Nephron progenitor cell (in vitro differentiated cells): ENCODE results near the gene AMBP.

Experiments used
- DNase-seq: peaks from one replicate; pipeline ENCODE4 v3.0.0; 2021
- H3K27ac Mint-ChIP-seq: 2 replicates; pipeline ENCODE4 v1.8.0; 2021; ENCODE audit warnings: mild to moderate bottlenecking, moderate library complexity, mixed read lengths
- H3K27me3 Mint-ChIP-seq: 2 replicates; pipeline ENCODE4 v1.8.0; 2021; ENCODE audit warnings: mild to moderate bottlenecking, low read depth, mixed read lengths; ENCODE audit not compliant: poor library complexity
- H3K36me3 Mint-ChIP-seq: 2 replicates; pipeline ENCODE4 v1.8.0; 2021; ENCODE audit warnings: low read depth, mixed read lengths
- H3K4me1 Mint-ChIP-seq: 2 replicates; pipeline ENCODE4 v1.8.0; 2021; ENCODE audit warnings: mixed read lengths
- H3K4me3 Mint-ChIP-seq: 2 replicates; pipeline ENCODE4 v1.8.0; 2021; ENCODE audit warnings: mild to moderate bottlenecking, moderate library complexity, mixed read lengths
- H3K9me3 Mint-ChIP-seq: 2 replicates; pipeline ENCODE4 v1.8.0; 2021; ENCODE audit warnings: mild to moderate bottlenecking, moderate library complexity, mixed read lengths
- CTCF ChIP-seq: fragments of 200-600 bp; sonication (generic); IDR thresholded peaks from 2 replicates; pipeline ENCODE4 v1.5.0; 2021; ENCODE audit warnings: antibody characterized with exemption

The AMBP gene

GRCh38 chr9:114114364-114114763 is 36.3 kb upstream of the AMBP start:
- no peak for DNase-seq
- H3K9me3 Mint-ChIP-seq = no peaks in the 10 kb centered on the region
- H3K36me3 Mint-ChIP-seq = no peaks in the 10 kb centered on the region
- no peak for TF ChIP-seq CTCF
- H3K4me1 Mint-ChIP-seq = peaks cover 19% of the 10 kb centered on the region
- no peak overlapping the region for H3K4me3 Mint-ChIP-seq
- H3K27me3 Mint-ChIP-seq = peaks cover 23% of the 10 kb centered on the region
- H3K27ac Mint-ChIP-seq = no peak overlapping the region

- Mint-ChIP-seq H3K36me3 (no peaks in the 10 kb centered on the region), H3K4me3 (peak overlapping the region; percentile 8), H3K27ac (no peak overlapping the region), H3K27me3 (peaks cover 21% of the 10 kb centered on the region), H3K4me1 (peaks cover 21% of the 10 kb centered on the region), H3K9me3 (no peaks in the 10 kb centered on the region)
- TF ChIP-seq CTCF = no peak
- no peak for DNase-seq
Observed at GRCh38 chr9:114112778-114113584, 34.9 kb upstream of the AMBP start.

- H3K27ac Mint-ChIP-seq = no peak overlapping the region
- TF ChIP-seq CTCF = no peak
- H3K4me1 Mint-ChIP-seq = peaks cover 15% of the 10 kb centered on the region
- peaks cover 21% of the 10 kb centered on the region for H3K27me3 Mint-ChIP-seq
- no peaks in the 10 kb centered on the region for H3K36me3 Mint-ChIP-seq
- no peaks in the 10 kb centered on the region for H3K9me3 Mint-ChIP-seq
- no peak overlapping the region for H3K4me3 Mint-ChIP-seq
- DNase-seq = no peak
Observed at GRCh38 chr9:114112325-114112724, 34.2 kb upstream of the AMBP start.

GRCh38 chr9:114110180-114110579 is 32.1 kb upstream of the AMBP start:
- no peak for DNase-seq
- H3K36me3 Mint-ChIP-seq = no peaks in the 10 kb centered on the region
- no peaks in the 10 kb centered on the region for H3K9me3 Mint-ChIP-seq
- H3K4me1 Mint-ChIP-seq = peaks cover 14% of the 10 kb centered on the region
- no peak overlapping the region for H3K4me3 Mint-ChIP-seq
- peaks cover 28% of the 10 kb centered on the region for H3K27me3 Mint-ChIP-seq
- no peak overlapping the region for H3K27ac Mint-ChIP-seq
- no peak for TF ChIP-seq CTCF

- Mint-ChIP-seq H3K4me1 (peaks cover 14% of the 10 kb centered on the region), H3K27me3 (peaks cover 39% of the 10 kb centered on the region), H3K4me3 (no peak overlapping the region), H3K9me3 (no peaks in the 10 kb centered on the region), H3K27ac (no peak overlapping the region), H3K36me3 (no peaks in the 10 kb centered on the region)
- no peak for TF ChIP-seq CTCF
- no peak for DNase-seq
Observed at GRCh38 chr9:114109124-114109523, 31.0 kb upstream of the AMBP start.
